NT2/D1 (cell line): Measurements from ENCODE around the gene MAD1L1.

Experiments
- SUZ12 ChIP-seq: IDR thresholded peaks from 2 replicates; pipeline ENCODE4 v1.6.1; 2011; ENCODE audit not compliant: insufficient read length, insufficient read depth; ENCODE audit errors: extremely low read depth
- YY1 ChIP-seq: IDR thresholded peaks from 2 replicates; pipeline ENCODE4 v1.6.1; 2011; ENCODE audit not compliant: insufficient read length, insufficient read depth
- ZNF274 ChIP-seq: IDR thresholded peaks from 2 replicates; pipeline ENCODE4 v1.6.1; 2011; ENCODE audit warnings: mild to moderate bottlenecking, low read depth, low read length

DNA sequence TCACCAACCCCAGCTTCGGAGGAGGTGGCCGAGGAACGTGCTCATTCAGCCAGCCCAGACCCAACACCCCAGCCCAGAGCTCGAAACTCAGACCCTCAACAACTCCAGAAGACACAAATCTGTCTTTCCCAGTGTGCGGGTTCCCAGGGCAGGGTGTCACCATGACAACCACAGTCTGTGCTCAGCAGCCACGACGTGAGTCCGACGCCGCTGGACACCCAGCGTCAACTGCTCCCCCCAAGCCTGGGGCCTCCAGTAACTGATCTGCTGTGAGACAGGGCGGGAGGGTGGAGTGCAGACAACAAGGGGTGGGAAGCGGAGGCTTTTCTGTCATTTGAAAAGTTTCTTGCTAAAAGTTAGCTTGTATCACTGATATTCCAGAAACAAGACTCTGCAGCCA lies 167.2 kb downstream of the MAD1L1 start:
- TF ChIP-seq SUZ12 = no peak
- TF ChIP-seq ZNF274 = no peak
- TF ChIP-seq YY1 = no peak
